T-helper 1 cell treated with Interleukin-12 subunit alpha and Interleukin-12 subunit beta and Interleukin-4 antibody, amounts not matched to agents 30 ng/mL and 1 ng/mL, for 36 hours (primary cell): ENCODE data around the gene TIAL1. TPM values are rescaled to one million over a fixed set of nuclear protein-coding genes. Genes with fewer than 3 reads are reported as not detected.

Experiments
- intact Hi-C: fragments of 100-400 bp; cut with micrococcal nuclease; formaldehyde crosslinking; loops from one replicate; pipeline ENCODE4 v1.15.1; 2024
- total RNA-seq: library from RNA; stranded (reverse); gene quantifications from 2 replicates; pipeline ENCODE4 v1.2.3, GENCODE V29; 2022

The TIAL1 gene
- total RNA-seq, 1 donor from 2014 or later: 176 TPM

DNA sequence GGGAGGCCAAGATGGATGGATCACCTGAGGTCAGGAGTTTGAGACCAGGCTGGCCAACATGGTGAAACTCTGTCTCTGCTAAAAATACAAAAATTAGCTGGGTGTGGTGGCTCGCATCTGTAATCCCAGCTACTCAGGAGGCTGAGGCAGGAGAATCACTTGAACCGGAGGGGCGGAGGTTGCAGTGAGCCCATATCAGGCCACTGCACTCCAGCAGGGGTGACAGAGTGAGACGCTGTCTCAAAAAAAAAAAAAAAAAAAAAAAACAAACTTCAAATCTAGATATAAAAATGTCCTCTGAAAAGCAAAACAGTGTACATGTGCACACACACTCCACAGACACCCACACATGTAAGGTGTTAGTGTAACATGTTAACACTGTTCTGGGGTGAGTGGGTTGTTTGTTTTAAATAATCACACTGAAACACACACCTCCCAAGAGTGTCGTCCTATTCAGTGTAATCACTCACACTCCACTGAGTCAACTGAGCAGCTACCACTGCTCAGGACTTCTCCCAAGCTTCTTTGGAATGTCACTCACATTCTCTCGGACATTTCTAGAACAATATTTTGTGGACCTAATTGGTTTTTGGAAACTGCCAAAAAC, 41.5 kb downstream of the TIAL1 start:
- intact Hi-C loops: no loop called here

DNA sequence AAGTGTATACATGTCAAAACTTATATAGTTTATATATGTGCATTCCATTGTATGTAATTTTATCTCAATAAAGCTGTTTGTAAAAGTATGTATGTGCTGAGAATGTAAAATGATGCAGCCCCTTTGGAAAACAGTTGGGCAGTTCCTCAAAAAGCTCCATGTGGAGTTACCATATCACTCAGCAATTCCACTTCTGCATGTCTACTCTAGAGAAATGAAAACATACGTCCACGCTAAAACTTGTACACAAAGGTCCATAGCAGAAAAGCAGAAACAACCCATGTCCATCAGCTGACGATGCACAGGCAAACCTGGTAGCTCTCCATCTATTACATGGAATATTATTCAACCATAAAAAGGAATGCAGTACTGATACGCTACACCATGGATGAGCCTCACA, 45.9 kb downstream of the TIAL1 start:
- intact Hi-C loops: no loop called here

DNA sequence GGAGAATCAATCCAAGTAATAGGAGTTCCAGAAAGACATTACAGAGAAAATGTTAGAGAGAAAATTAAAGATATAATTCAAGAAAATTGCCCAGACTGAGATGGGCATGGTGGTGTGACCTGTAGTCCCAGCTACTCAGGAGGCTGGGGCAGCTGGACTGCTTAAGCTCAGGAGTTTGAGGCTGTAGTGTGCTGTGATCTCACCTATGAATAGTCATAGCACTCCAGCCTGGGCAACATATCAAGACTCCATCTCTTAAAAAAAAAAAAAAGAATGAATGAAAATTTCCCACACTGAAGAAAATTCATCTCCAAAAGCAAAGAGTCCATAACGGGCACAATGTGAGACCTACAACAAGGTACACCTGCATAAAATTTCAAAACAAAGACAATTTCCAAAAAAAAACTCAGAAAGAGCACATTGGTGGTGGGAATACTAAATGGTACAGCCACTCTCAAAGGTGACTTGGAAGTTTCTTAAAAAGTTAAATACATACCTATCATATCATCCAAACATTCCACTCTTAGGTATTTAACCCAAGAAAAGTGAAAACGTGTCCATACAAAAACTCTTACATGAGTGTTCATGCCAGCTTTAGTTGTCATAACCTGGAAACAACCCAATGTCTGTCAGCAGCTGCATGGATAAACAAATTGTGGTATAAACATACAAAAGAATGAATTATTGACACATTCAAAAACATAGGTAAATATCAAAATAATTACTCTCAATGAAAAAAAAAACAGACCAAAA, 47.3 kb downstream of the TIAL1 start:
- intact Hi-C loops: no loop called here

DNA sequence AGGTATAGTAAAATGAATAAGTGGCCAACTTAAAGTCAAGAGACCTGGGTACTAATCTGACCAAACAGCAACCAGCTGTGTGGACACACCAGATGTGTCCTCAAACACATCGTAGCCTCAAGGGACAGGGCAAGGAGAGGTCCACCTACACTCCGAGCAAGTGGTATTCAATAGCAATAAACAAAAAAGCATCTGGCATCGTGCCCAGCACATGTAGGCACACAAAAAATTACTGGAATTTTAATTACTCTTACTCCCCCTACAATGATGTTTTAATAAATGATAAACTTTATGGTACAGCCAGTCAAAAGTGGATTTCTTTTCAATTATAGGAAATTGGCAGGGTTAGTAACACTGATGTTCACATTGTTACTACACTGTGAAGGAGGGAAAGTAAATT, 50.8 kb downstream of the TIAL1 start:
- intact Hi-C loops: no loop called here

DNA sequence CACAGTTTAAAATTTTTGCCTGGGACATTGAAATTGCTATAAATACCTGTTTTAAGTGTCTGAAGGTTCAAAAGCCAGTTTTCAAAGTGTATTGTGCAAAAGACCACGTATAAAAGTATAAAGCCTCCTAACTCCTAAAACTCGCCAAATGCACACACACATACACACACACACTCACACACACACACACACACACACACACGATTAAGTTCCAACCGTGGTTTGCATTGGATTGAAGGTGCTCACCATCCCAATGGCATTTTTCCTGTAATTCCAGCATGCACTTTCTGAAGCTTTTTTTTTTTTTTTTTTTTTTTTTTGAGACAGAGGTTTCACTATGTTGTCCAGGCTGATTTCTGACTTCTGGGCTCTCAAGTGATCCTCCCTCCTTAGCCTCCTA, 51.5 kb downstream of the TIAL1 start:
- intact Hi-C loops: no loop called here

DNA sequence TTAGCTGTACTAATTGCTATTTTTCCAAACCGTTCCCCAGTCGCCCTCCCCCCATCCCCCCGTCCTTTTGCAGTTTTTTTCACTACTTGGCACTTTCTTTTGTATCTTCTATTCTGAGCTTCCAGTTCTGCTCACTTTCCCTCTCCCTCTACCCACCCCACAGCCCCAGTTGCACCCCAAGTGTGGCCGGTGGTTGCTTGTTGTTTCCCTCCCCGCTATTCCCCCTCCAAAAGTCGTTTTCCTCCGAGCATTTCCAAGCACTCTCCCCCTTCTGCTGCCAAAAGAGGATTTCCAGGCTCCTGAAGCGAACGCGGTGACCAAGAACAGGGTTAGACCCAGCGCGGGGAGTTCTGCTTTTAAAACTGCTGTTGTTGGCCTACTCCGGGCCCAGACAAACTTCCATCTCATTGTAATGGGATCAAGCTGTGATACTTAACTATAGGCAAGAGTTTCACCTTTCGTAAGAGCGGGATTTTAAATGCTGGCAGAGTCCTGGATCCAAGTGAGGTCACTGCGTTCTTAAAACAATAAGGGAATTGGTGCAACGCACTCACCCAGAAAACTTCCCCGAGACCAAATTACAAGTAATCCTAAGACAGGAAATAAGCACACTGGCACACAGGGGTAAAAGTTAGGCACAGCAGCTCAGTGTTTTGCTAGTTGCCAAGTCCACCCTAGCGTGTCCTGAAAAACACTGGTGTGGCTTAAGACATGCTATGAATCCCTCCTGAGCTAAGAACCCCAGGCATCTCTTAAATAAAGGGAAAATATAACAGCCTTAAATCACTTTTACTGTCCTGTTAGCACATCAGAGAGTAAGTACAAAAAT, 52.7 kb downstream of the TIAL1 start:
- intact Hi-C loops: loop anchor here (1.0 to 2.0 kb wide), 6 partner anchors 31 to 463 kb away; partner anchors contain the start of gene EIF3A

DNA sequence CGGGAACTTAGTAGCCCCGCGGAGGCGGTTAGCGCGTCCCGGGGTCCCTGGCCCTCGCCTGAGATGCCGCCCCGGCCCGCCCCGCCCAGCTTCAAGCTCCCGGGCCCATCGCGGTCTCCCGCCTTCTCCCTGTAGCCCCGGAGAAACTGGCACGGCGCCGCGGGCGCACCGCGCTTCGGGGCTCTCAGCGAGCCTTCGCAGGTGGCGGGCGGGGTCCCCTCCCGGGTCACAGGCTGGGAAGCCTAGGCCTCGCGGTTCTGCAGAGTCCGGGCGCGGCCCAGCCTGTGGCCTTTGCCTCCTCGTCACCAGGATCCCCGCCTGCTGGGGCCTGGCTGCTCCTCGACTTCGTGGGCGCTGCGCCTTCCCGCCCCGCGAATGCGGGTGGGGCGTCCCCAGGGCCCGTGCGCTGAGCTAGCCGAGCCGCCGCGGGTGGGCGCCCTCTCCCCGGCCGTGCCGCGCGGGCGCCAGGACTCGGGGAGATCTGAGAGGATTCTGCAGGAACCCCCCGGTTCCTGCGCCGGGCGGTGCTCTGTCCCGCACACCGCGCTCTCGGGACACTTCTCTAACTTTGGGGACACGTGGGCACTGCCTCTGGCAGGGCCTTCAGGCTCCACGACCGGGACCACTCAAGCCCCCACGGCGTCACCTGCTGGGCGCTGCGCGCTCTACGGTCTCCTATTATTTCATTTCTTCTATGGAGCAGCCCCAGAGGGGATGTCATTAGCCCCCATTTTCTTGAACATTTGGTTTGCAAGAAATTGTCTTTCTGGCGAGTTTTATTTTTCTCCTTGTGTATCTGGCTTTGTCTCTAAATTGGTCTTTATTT, 53.6 kb downstream of the TIAL1 start:
- intact Hi-C loops: loop anchor here (1.0 to 2.0 kb wide), 13 partner anchors 32 to 462 kb away; partner anchors contain the start of genes EIF3A, GRK5 and SFXN4

DNA sequence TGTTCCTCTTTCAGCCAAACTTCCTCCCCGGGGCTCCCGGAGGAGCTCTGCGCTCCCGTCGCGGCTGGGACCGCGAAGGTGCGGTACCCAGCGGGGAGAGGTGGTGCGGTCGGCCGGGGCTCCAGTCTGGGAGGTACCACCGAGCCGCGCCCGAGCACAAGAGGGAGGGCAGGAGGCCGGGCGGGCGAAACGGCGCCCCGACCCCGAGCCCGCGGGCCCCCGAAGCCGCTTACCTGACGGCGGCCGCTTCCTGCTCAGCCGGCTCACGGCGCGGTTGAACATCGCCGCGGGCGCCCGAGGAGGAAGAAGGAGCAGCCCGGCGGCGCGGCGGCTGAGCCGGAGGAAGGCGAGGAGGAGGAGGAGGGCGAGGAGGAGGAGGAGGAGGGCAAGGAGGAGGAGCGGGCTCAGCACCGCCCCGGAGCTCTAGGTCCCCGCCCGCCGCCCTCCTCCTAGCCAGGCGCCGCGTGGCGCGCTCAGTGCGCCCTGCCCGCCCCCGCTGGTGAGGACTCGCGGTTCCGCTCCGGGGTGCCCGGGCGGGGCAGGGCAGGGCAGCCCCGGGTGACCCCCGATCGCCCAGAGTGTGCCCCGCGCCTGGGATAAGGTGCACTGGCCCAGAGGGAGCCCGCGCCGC, 54.3 kb downstream of the TIAL1 start, which contains the start of gene RGS10:
TSS of gene RGS10 (minus strand) at position 363 of the 631 bp plus-strand sequence. CDS start at position 282, 81 bp downstream.
- intact Hi-C loops: loop anchor here (1.0 to 2.0 kb wide), 9 partner anchors 40 to 462 kb away; partner anchors contain the start of genes EIF3A, GRK5 and SFXN4

DNA sequence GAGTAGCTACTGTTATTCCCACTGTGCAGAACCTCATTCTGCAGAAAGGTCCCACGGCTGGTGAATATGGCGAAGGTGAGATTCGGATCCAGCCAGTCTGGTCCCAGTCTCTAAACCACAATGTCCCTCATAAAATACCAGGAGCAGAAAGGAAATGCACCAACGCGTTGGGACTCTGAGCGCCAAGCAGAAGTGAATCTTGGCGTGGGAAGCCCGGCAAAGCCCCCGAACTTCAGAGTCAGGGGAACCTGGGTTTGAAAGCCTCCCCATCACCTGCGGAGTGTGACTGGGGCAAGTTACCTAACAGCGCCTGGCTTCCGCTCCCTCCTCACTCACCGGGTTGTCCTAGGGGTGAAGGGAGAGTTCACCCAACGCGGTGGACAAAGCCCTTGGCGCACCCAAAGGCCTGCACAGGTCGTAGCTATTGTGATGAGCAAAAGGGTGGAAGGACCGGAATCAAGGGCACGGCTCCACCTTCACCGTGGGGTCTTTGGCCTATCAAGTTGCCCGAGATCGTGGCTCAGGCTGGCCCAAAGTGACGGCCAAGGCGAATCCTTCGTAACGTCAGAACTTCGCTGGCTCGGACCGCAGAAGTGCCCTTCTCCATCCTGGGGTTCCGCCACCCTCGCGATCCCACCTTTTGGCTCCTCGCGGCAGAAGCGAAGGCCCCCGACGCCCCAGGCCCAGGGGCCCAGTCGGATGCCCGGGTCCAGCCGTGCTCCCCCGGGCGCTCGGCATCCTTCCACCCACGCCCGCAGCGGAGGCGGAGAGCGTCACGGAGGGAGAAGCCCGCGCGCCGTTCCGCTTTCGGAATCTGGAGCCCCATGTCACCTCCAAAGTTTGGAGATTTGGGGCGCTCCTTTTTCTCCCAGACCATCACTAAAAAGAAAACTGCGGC, 55.1 kb downstream of the TIAL1 start:
- intact Hi-C loops: loop anchor here (1.0 to 2.0 kb wide), 12 partner anchors 25 to 461 kb away; partner anchors contain the start of genes EIF3A, GRK5, PRDX3 and SFXN4

DNA sequence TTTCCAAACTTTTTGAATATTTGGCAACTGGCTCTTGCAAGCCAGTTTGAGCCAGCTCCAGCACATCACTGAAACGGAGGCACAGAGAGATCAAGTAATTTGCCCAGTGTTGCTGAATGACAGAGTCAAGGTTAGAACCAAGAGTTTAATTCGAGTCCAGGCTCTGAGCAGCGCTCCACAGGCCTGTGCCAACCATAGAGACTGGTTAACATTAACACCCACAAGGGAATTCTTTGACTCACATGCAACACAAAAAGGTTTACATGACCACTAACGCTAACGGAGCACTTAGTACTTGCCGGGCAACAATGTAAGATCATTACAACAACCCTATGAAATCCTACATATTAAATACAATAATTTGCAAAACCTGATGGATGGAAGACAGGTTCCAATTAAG, 55.7 kb downstream of the TIAL1 start:
- intact Hi-C loops: loop anchor here (1.0 kb wide), 3 partner anchors 25 to 363 kb away; partner anchors contain the start of gene PRDX3

DNA sequence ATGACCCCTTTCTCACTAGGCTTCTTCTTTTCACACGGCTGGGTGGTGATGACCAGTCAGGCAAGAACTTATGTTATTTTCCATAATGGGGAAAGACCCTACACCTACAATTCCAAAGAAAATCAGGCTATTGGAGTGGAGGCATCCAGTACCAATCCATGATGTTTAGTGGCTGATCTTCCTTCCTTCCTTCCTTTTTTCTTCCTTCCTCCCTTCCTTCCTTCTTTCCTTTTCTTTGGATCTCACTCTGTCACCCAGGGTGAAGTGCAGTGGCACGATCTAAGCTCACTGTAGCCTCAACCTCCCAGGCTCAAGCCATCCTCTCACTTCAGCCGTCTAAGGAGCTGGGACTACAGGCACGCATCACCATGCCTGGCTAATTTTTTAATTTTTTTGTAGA, 56.7 kb downstream of the TIAL1 start:
- intact Hi-C loops: no loop called here

DNA sequence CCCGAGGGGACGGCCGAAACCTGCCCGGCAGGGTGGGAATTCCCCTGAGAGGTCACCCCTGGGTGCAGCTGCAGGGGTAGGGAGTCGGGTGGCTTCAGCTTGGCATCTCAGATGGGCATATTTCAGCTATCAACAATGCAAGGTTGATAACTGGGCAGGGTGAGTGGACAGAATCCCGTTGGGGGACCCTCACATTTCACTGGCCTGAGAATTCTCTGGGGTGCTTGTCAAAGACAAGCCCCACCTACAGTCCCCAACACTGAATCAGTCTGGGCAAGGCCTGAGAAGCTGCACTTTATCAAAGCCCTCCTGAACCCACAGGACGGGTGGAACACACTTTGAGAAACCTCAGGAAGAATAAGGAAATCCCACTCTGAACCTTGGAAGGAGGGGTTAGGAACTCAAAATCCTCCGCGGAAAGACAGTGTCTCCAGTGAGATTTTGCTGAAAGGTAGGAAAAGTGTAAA, 57.4 kb downstream of the TIAL1 start:
- intact Hi-C loops: no loop called here

DNA sequence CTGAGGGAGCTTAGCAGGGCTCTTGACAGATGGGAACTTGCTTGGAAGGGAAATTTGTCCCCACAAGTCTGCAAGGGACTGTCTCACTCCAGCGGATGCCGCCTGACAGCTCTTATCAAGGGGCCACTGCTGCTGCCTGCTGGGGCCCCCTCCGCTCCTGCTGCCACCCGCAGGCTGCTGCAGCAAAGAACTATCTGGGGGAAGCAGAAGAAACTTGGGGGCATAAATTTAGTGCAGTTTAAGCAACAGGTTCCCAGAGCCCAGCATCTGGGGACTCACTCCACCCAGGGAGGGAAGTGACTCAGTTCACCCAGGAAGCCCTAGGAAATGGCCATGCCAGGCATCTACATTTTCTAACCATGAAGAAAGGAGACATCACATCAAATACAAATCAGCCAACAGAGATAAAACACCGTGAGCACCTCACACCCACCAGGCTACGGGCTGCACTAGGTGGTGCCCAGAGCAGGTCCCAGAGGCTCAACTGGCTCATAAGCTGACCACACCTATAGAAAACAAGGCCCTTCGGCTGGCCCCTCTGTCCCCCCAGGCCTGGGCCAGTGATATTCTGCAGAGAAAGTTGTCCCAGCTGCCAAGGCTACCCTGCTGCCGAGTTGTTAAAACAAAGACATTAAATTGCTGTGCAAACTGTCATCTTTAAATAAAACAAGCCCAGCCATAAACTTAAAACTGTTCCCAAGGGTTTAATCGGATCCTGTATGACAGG, 58.0 kb downstream of the TIAL1 start:
- intact Hi-C loops: no loop called here

DNA sequence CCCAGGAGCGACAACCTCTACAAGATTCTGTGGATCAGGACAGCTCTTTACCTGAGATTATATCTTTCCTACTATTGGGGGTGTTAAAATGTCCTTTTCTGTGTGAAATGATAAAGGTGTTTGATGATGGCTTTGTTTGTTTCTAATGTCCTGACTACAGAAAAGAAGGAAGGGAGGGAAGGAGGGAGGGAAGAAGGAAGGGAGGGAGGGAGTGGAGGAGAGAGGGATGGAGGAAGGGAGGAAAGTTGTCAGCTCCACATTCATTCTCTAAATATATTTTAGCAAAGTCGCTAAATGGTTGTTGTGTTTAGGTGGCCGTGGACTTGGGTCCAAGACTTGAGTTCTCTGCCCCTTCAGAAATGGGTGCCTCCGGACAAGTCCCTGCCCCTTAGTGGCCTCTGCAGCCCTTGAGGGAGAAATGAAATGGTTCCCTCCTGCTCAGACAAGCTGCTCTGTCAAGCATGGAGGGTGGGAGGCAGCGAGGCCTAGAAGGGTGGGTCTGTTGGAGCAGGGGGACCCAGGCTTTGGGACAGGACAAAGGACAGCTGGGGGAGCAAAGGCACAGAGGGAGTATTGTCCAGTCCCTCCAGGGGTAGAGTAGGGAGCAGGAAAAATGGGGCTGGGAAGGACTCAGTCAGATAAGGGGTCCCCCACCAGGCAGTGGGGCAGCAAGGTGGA, 58.7 kb downstream of the TIAL1 start:
- intact Hi-C loops: no loop called here

DNA sequence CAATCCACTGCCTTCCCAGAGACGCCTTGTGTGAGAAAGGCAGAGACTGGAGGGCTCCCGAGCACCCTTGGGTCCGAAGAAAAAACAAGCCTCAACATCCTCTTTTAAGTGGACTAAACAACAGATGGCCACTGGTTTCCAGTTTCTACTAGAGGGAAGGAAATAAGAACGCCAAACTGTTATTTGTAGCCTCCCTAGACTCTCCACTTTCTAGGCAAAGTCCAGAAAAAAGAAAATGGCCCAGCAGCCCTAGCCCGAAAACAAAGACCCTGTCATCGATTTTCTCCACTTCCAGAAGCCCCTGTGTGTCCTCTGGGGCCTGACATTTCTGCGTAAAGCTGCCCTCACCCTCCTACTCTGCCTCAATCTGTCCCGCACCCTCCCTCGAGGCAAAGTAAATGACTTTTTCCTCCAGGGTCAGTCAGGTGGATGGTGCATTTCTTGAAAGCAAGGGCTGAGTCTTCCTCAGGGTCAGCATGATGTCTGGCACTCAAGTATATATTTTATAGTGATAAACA, 60.2 kb downstream of the TIAL1 start:
- intact Hi-C loops: no loop called here

DNA sequence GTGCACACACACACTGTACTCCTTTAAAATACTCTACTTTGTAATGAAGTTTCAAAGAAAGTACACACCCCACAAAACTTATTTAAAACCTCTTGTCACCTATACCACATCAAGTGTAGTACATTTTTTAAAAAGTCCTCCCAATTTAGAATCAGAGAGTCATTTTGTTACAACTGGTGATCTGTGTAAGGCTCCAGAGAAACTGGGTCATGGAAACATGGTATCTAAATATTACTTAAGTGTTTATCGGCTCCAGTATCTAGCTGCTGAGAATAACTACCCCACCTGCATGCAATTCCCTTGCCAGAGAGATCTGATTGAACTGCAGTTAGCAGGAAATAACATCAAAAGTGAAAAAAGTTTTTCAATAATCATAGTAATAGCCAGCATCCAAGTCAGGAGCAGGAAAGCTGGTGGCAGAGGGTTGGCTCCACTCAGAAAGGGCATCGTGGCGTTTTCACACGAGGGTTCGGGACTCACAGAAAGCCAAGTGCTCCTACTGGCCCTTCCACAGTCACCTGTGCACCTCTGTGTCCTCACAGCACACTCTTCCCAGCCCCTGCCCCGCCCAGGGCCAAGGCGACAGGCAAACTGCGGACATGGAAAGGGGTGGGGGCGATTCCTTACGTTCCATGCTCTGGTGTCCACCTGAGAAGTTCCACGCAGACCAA, 60.8 kb downstream of the TIAL1 start:
- intact Hi-C loops: no loop called here

DNA sequence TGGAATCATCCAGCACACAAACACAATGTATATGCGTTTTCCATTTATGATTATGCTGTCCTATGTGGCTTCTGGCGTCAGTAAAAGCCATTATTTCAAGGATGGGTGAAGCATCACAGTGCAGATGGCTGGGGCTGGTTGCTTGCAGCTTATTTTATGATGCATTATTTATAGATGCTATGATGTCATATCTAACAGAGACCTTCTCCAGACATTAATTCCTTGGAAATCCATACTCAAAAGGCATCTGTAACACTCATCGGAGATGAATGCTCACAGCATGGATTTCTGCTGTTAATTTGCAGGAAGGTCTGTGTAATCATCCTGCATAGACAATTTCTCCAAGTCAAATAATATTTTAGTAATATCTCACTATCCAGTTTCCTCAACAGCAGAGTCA, 61.5 kb downstream of the TIAL1 start:
- intact Hi-C loops: no loop called here
